RCC 7860 (cell line): ENCODE results near the gene CNTN5.
"Not testable (repeated sequence)": the region's sequence is repeated elsewhere in the genome, so short reads cannot be mapped to it uniquely, and the experiment has no call there.

Experiments used
- DNase-seq: peaks from one replicate; pipeline ENCODE4 v3.0.0-alpha.2; 2015; ENCODE audit warnings: low spot score
- FAIRE-seq: peaks from 2 replicates; lab custom pipeline; 2012; peaks lifted over from hg19 to GRCh38; lab: Jason Lieb, UNC

Gene CNTN5

DNA sequence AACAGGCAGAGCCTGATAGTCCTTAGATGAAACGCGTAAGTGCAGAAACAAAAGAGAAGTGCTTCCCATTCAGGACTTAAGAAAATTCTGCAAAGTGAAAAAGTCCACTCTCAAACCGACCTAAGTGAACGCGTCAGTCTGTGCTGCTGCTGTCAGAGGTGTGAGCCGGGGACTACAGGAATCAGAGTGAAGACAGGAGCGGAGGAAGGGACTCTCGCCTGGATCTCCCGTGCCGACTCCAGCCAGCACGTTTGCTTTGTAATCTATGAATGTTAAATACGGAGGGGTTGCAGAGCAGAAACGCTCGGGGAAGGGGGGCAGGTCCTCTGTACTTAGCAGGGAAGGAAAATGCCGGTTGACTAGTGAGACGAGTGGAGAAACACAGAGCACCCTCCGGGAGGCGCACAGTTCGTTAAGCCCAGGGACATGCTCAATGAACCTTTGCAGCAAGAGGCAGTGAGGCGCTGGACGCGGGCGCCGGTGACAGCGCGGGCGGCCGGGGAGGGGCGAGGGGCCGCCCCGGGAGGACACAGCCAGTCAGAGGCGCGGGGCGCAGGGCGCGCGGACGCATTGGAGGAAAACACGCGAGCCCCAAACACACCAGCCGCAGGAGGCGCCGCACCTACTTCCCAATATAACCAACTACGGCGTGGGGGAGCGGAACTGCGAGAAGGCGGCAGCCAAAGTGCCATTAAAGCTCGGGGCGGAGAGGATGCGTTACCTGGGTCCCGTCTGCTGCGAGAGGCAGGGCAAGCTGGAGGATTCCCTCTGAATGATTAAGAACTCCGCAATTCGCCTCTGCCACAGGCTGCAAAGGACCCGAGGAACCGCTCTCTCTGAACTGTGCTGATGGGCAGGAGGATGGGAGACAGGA, at the start of gene CNTN5:
TSS of gene CNTN5 (plus strand) at position 598 of the 874 bp plus-strand sequence.
- DNase-seq (no peak), FAIRE-seq (no peak)

DNA sequence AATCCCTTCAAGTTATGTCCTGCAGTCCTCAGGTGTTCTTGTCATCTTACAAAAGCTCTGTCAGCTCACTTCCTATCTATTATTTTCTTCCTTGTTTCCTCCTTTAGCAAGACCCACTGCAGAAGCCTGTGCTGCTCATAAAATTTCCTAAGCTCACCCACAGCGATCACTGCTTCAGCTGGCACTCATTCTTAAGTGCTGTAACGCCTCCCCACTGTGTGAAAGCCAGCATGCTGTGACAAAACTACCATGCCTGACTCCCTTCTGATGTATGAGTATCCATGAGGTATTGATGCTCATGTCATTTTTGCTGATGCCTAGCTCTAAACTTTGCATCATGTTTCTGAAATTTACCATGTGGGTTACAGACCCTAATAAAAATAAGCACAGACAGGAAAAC, 41.5 kb upstream of the CNTN5 start:
- no peak for FAIRE-seq

DNA sequence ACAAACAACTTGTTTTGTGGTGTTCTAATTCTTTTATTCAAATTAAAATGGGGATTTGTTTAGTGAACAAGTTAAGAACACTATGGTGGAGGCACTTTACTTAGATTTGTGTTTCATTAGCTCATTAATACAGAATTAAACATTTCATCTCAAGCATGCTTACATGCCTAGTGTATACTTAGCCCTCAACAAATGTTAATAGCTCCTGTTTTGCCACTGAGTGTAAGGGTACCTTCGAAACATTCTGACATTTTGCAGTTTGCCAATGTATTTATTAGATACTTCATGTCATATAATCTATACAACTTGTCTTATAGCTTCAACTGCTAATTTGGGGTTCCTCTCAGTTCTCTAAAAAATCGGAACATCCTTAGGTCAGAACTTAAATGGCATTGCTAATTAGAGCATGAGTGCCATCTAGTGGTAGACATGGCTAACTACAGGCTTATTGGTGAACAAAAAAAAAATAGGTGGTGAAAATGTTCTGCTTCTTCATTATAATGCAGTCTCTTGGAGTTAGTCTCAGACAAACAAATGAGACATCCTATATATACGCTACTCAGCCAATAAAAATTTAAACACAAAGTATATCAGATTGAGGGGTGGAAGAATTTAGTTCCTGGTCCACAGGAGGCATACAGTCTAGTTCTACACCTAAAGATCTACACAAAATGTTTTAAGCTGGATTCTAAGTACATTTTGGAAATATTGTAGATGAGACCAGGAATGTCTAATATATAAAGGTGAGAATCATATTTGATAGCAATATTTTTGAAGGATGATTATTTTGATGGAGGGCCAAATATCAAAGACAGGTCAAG, 4.9 kb upstream of the CNTN5 start:
- FAIRE-seq (peak; percentile 12), DNase-seq (peak; percentile 14)

More for the DNA sequence above, 41.5 kb upstream of the CNTN5 start:
- DNase-seq = no peak

DNA sequence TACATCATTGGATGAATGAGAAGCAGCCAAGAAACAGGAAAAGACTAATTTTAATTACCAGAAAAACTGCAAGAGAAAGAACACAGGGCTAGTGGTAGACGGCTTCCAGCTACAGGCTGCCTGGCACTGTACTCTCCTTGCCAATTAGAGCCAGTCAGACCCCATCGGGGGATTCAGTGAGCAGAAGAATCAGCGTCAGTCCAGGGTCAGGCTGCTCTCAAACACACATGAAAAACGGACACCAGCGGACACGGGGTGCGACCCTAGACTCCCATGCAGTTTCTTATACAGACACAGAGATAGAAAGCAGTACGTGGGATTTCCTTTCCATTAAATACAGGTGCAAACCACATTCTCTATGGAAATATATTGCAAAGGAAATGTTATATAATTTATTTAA, 1.1 kb upstream of the CNTN5 start:
- FAIRE-seq (no peak), DNase-seq (no peak)

DNA sequence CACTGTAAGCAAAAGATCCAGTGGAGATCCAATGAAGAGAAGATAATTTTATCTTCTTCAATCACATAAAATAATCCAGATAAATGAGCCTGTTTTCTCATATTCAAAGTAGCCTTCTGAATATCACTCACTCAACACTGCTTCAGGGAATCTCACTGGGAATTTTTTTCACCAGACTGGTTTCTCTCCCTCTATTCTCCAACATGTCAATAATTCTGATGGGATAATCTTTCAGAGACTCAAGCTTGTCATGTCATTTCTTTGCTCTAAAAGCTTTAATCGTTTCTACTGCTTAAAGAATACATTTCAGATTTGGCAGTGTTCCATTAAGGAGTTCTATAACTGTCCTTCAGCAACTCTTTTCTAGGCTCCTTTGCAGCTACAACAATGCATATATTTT, 16.3 kb downstream of the CNTN5 start:
- DNase-seq (no peak), FAIRE-seq (no peak)

DNA sequence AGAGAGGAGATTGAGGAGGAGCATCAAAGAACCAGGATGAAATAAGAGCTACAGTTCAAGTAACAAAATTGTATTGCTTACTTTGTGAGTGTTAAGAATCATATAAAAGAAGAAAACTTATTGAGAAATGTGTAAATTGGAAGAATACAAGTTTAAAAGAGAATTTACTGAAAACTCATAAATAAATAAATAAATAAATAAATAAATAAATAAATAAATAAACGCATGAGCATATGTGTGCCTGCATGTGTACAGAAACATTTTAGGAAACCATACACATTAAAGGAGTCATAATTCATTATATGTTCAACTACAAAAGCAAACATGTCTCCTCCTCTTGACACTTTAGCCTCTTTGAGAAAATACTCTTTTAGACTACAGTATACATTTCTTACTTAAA, 42.6 kb downstream of the CNTN5 start:
- DNase-seq (no peak), FAIRE-seq (no peak)

DNA sequence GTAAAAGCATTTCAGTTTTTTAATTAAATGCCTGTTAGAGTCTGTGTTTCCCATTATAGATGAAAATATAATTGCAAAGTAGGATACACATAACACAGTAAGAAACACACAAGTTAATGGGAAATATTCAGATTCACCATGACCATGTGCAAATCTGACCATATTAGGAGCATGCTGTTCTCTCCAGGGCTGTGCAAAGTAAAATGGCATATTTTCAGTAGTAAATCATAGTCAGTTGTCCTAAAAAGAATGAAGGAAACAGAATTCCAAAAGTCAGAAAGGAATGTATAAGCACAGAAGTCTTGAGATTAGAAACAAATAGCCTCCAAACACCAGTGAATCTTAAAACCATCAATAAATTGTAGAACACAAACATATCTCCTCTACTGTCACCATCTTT, 44.4 kb downstream of the CNTN5 start:
- DNase-seq (no peak), FAIRE-seq (no peak)

DNA sequence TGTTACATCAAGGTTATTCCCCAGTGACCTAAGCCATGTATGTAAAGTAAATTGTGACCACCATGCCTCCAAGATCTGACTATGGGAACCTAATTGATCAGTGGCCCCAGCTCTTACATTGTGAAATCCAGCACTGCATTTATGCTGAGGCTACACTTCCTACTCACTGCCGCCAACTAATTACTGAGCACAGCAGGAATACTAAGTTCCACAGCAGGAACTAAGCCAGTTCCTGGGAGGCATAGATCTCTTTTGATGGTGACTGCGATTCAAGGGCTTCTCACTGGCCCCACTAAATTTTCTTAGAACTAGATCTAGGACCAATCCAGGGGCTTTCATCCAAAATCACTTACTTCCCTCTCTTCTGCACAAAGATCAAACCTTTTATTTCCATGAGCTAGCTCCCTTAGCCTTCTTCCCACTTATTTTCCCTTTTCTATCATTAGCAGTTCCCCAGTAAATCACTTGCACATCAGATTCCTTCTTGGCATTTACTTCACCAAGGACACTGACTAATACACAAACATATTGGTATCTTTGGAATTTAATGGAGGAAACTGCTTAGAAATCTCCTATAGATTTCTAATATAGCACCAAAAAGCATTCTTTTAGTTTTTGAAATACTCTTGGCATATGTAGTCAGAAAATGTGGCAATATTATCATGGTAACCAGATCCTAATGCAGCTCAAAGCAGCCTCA, 46.0 kb downstream of the CNTN5 start:
- DNase-seq (no peak), FAIRE-seq (no peak)

DNA sequence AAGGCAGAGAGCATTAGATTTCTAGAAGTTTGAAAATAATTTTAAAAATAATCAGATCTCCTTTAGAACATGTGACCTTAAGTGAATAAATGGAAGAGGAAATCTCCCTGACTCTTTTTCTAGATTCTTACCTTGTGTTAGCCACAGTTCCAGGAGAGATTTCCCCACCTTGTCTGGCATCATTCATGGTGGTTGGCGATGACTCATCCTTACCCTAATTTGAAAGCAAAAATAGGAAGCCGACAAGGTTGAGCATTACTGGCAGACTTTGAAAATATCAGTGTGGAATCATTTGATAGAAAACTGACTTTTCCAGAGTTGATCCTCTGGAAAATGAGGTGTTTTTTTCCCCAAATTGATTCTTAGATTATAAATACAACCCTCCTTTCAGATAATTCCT, 48.1 kb downstream of the CNTN5 start:
- FAIRE-seq (no peak), DNase-seq (no peak)

DNA sequence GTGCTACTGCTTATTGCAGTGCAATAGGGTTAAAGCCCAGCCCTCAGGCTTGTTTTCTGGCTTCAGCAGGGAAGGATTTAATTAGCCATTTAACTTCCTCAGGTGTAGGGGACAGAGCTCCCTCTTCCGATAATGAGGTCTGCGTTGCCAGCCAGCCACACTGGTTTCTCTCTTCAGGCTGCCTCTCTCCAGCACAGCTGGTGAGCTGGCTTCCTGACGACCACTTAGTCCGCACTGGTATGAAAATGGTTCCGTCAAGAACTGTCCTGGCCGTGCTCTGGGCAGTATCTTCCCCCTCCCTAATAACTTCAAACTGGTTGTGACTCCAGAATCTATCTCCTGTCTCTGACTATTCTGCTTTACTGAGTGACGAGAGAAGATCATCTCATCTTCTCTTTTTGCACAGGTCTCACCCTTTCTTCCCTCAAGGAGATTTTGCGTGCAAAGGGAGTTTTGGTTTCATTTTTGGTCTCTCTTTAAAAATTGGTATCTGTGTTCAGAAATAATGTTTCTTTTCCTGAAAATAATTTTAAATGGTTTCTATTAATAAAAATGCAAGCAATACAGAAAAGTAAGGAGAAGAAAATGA, 49.2 kb downstream of the CNTN5 start:
- no peak for FAIRE-seq
- DNase-seq = no peak

DNA sequence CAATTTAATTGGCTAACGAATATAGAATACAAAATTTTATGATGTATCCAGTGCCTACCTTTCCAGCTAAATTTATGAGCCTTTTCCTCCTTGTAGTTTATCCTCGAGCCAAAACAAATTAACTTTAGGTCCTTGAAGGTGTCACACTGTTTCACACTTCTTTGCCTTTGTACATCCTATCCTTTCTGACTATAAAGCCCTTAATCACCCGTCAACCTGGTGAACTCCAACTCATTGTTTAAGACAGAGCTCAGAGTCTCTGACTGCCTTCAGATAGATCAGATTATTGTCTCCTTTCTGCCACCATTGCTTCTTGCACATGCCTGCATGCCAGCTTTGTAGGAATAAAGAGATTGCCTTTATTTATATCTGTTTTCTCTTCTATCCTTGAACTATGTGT, 58.8 kb downstream of the CNTN5 start:
- DNase-seq (no peak), FAIRE-seq (no peak)

DNA sequence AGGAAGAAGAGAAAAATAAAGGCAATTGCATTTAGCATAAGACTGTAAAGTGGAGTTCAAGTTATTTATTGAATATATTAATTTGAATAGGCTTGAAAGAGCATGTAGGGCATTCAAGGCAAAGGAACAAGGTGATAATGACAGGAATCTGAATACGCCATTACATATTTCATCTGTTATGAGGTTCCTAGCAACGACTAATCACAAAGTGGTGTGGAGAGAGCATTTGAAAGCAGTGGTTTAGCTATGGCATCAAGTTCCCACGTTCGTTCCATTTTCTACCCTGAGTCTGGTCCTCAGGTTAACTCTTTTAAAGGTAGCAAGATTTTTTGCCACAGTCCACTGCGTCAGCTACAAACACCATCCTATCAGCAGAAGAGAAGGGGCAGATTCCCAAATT, 59.4 kb downstream of the CNTN5 start:
- FAIRE-seq = no peak
- no peak for DNase-seq

DNA sequence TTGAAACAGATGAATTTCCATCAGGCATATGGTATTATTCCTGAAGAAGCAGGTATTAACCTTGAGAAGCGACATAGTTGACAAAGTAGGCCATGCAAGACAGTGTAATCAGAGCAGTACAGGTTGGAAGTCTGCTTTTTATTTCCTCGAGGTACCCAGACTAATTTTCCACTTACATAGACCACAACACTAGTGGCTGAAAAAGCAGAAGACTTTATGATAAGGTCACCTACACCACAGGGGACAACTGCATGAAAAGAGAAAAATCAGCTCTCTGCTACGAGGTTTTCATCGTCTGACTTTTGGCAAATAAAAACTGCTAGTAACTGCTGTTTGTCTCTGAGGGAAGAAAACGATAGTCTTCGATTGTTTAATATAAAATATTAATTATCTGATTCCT, 77.5 kb downstream of the CNTN5 start:
- FAIRE-seq (no peak), DNase-seq (no peak)

DNA sequence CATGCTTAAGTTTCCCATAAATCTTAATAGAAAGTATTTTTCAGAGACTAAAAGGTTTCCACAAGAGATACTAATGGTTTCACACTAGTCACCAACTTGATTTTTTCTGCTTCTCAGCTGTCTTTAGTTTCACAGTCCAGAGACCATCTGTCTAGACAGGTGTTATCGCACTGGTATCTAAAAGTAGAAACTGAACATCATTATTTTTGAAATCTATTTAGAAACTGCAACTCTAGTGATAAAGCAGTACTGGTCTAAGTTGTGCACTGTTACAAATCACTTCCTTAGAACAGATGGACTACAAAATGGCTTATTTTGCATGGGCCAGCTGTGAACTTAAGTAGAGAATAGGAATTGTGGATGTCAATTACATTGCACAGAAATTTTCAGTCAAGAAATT, 78.0 kb downstream of the CNTN5 start:
- FAIRE-seq (no peak), DNase-seq (no peak)

DNA sequence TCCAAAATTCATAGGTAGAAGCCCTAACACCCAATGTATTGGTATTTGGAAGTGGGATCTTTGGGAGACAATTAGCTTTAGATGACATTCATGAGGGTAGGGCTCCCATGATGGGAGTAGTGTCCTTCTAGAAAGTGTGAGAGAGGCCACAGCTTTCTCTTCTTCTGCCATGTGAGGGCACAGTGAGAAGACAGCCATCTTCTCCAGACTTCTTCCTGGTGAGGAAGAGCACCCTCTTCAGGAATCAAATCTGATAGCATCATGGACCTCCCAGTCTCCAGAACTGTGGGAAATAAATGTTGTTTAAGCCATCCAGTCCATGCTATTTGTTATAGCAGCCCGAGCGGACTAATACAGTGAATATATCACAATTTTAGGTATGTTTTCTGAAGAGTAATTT, 96.9 kb downstream of the CNTN5 start:
- DNase-seq (no peak), FAIRE-seq (no peak)

DNA sequence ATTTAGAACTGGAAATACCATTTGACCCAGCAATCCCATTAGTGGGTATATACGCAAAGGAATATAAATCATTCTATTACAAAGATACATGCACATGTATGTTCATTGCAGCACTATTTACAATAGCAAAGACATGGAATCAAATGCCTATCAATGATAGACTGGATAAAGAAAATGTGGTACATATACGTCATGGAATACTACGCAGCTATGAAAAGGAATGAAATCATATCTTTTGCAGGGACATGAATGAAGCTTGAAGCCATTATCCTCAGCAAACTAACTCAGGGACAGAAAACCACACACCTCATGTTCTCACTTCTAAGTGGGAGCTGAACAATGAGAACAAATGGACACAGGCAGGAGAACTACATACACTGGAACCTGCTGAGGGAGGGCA, 113.1 kb downstream of the CNTN5 start:
- FAIRE-seq, DNase-seq: not testable (repeated sequence)

DNA sequence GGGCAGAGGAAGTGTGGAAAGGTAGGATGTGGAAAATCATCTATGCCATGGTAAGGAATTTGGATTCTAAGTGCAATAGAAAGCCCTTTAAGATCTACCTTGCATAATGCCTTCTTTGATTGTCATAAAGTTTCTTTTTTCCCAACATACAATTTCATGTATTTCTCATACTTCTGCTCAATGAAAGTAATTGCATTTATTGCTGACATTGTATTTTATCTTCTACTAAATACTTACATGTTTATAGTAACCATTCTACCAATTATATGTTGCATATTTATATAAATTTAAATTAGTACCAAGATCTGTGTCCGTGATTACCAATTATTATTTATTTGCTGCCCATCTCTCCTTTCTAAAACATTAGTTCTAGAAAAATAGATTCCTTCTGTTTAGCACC, 114.8 kb downstream of the CNTN5 start:
- DNase-seq (no peak), FAIRE-seq (no peak)

DNA sequence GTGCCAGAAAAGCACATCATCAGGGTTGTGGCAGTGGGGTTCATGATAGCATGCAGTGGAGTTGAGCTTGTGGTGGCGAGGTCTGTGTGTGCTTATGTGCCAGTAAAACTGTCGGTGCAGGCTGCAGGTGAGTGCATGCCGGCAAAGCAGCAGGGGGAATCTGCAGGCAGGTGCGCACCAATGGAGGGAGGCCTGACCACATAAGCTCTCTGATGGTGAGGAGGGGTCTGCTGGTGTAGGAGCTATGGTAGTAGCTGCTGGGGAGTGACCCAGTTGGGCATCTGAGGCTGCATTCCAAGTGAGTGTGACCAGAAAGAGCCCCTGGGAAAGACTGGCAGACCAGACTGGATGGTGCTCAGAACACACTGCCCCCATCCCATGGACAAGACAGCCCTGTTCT, 121.5 kb downstream of the CNTN5 start:
- FAIRE-seq (no peak), DNase-seq (no peak)

DNA sequence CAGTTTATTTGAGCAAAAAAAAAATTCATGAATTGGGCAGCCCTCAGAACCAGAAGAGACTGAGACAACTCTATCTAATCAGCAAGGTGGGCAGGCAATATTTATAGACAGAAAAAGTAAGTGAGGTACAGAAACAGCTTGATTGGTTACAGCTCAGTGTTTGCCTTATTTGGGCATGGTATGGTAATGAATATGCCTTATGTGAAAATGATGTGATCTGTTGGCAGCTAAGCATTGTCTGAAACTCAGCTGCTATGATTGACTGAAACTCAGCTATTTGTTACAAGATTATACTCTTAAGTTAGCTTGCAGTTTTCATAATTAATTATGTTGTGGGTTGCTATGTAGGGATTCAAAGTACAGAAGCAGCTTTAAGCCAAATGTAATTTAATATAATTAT, 127.6 kb downstream of the CNTN5 start:
- FAIRE-seq (no peak), DNase-seq (no peak)

DNA sequence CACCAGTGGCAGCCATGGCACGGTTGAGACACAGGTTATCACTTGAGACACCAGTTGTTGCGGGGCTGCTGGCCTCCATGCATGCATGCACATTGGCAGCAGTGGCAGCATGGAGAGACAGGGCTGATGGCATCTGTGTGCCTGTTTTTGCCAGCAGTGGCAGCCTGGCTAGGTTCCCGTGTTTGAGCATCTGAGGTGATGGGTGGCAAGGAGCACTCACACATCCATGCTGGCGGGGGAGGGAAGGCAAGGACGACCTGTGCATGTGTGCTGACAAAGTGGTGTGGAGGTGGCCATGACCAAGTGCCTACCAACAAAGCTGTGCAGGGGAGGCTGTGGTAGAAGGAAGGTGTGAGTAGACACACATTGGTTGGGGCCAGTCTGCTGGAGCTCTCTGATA, 133.5 kb downstream of the CNTN5 start:
- DNase-seq = no peak
- FAIRE-seq = no peak

DNA sequence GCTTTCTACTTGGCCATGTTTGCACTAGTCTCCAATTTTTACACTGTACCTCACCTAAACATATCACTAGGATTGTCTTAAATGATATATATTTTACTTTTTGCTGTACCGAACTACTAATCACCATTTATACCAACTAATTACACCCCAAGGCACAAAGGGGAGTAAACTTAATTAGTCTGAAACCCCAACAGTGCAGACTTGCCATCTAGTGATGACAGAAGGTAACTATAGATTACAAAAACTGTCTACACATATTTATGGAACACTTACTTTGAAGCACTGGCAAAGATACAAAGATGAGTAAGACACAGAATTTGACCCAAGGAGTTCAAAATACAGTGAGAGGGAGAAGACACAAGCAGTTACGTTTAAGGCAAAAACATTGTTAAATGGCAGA, 139.7 kb downstream of the CNTN5 start:
- FAIRE-seq = no peak

More for the DNA sequence above, 139.7 kb downstream of the CNTN5 start:
- no peak for DNase-seq
